Measurements from ENCODE around the gene PDK1.

PDK1 gene

GRCh38 chr2:172639256-172639655 lies 83.4 kb downstream of the PDK1 start:
- Histone ChIP-seq H3K79me2 (ENCODE audit: control insufficient read depth, insufficient read depth, low read length, unreplicated experiment) (no peaks in the 10 kb centered on the region), H3K4me3 (ENCODE audit: low read depth, low read length) (no peak overlapping the region), H3K4me1 (ENCODE audit: control insufficient read depth, insufficient read depth, low read length, unreplicated experiment) (peaks cover 15% of the 10 kb centered on the region), H3K27ac (ENCODE audit: low read depth, low read length) (peak overlapping the region; percentile 49; the same call in 1 of the 2 replicates), H2AFZ (ENCODE audit: low read length, unreplicated experiment) (no peak overlapping the region), H3K27me3 (ENCODE audit: insufficient read depth, low read length) (no peaks in the 10 kb centered on the region), H3K36me3 (ENCODE audit: insufficient read depth, low read length) (no peaks in the 10 kb centered on the region)

GRCh38 chr2:172639823-172640222 lies 83.9 kb downstream of the PDK1 start:
- Histone ChIP-seq H3K4me3 (ENCODE audit: low read depth, low read length) (no peak overlapping the region), H3K27me3 (ENCODE audit: insufficient read depth, low read length) (no peaks in the 10 kb centered on the region), H3K4me1 (ENCODE audit: control insufficient read depth, insufficient read depth, low read length, unreplicated experiment) (peaks cover 15% of the 10 kb centered on the region), H3K79me2 (ENCODE audit: control insufficient read depth, insufficient read depth, low read length, unreplicated experiment) (no peaks in the 10 kb centered on the region), H3K27ac (ENCODE audit: low read depth, low read length) (peak overlapping the region; percentile 49; the same call in 1 of the 2 replicates), H2AFZ (ENCODE audit: low read length, unreplicated experiment) (no peak overlapping the region), H3K36me3 (ENCODE audit: insufficient read depth, low read length) (no peaks in the 10 kb centered on the region)

- Histone ChIP-seq H3K27me3 (ENCODE audit: insufficient read depth, low read length) (no peaks in the 10 kb centered on the region), H3K36me3 (ENCODE audit: insufficient read depth, low read length) (no peaks in the 10 kb centered on the region)
These were observed 84.5 kb downstream of the PDK1 start for GRCh38 chr2:172640389-172640788.

GRCh38 chr2:172642301-172643020 lies 86.6 kb downstream of the PDK1 start:
- Histone ChIP-seq H3K27ac (ENCODE audit: low read depth, low read length) (no peak overlapping the region), H3K4me3 (ENCODE audit: low read depth, low read length) (no peak overlapping the region), H3K79me2 (ENCODE audit: control insufficient read depth, insufficient read depth, low read length, unreplicated experiment) (no peaks in the 10 kb centered on the region), H3K36me3 (ENCODE audit: insufficient read depth, low read length) (no peaks in the 10 kb centered on the region), H3K27me3 (ENCODE audit: insufficient read depth, low read length) (no peaks in the 10 kb centered on the region), H3K4me1 (ENCODE audit: control insufficient read depth, insufficient read depth, low read length, unreplicated experiment) (peaks cover 20% of the 10 kb centered on the region), H2AFZ (ENCODE audit: low read length, unreplicated experiment) (no peak overlapping the region)

More at GRCh38 chr2:172640389-172640788, 84.5 kb downstream of the PDK1 start:
- H3K4me3 ChIP-seq (ENCODE audit: low read depth, low read length): no peak overlapping the region
- peak overlapping the region; percentile 38 for H3K27ac ChIP-seq (ENCODE audit: low read depth, low read length)
- peaks cover 15% of the 10 kb centered on the region for H3K4me1 ChIP-seq (ENCODE audit: control insufficient read depth, insufficient read depth, low read length, unreplicated experiment)
- no peak overlapping the region for H2AFZ ChIP-seq (ENCODE audit: low read length, unreplicated experiment)
- H3K79me2 ChIP-seq (ENCODE audit: control insufficient read depth, insufficient read depth, low read length, unreplicated experiment): no peaks in the 10 kb centered on the region

GRCh38 chr2:172643142-172643541 lies 87.3 kb downstream of the PDK1 start:
- Histone ChIP-seq H3K27ac (ENCODE audit: low read depth, low read length) (no peak overlapping the region), H2AFZ (ENCODE audit: low read length, unreplicated experiment) (peak overlapping the region; percentile 55), H3K4me1 (ENCODE audit: control insufficient read depth, insufficient read depth, low read length, unreplicated experiment) (peaks cover 20% of the 10 kb centered on the region), H3K36me3 (ENCODE audit: insufficient read depth, low read length) (no peaks in the 10 kb centered on the region), H3K4me3 (ENCODE audit: low read depth, low read length) (no peak overlapping the region), H3K79me2 (ENCODE audit: control insufficient read depth, insufficient read depth, low read length, unreplicated experiment) (no peaks in the 10 kb centered on the region), H3K27me3 (ENCODE audit: insufficient read depth, low read length) (no peaks in the 10 kb centered on the region)

GRCh38 chr2:172647439-172647838 lies 91.5 kb downstream of the PDK1 start:
- Histone ChIP-seq H3K36me3 (ENCODE audit: insufficient read depth, low read length) (no peaks in the 10 kb centered on the region), H3K27me3 (ENCODE audit: insufficient read depth, low read length) (no peaks in the 10 kb centered on the region), H3K79me2 (ENCODE audit: control insufficient read depth, insufficient read depth, low read length, unreplicated experiment) (no peaks in the 10 kb centered on the region), H3K4me3 (ENCODE audit: low read depth, low read length) (no peak overlapping the region), H2AFZ (ENCODE audit: low read length, unreplicated experiment) (no peak overlapping the region), H3K27ac (ENCODE audit: low read depth, low read length) (0 out of 2 replicates have a peak overlapping the region, but pooled peaks have one; percentile 42), H3K4me1 (ENCODE audit: control insufficient read depth, insufficient read depth, low read length, unreplicated experiment) (peaks cover 9% of the 10 kb centered on the region)

GRCh38 chr2:172655091-172655837 lies 99.4 kb downstream of the PDK1 start:
- Histone ChIP-seq H3K4me3 (ENCODE audit: low read depth, low read length) (no peak overlapping the region), H3K27ac (ENCODE audit: low read depth, low read length) (peak overlapping the region; percentile 68), H2AFZ (ENCODE audit: low read length, unreplicated experiment) (no peak overlapping the region), H3K79me2 (ENCODE audit: control insufficient read depth, insufficient read depth, low read length, unreplicated experiment) (no peaks in the 10 kb centered on the region), H3K27me3 (ENCODE audit: insufficient read depth, low read length) (no peaks in the 10 kb centered on the region), H3K36me3 (ENCODE audit: insufficient read depth, low read length) (no peaks in the 10 kb centered on the region), H3K4me1 (ENCODE audit: control insufficient read depth, insufficient read depth, low read length, unreplicated experiment) (peaks cover 14% of the 10 kb centered on the region)

GRCh38 chr2:172655838-172656573 lies 100.1 kb downstream of the PDK1 start:
- H3K4me1 ChIP-seq (ENCODE audit: control insufficient read depth, insufficient read depth, low read length, unreplicated experiment): peaks cover 14% of the 10 kb centered on the region
- no peak overlapping the region for H2AFZ ChIP-seq (ENCODE audit: low read length, unreplicated experiment)
- no peak overlapping the region for H3K4me3 ChIP-seq (ENCODE audit: low read depth, low read length)
- no peaks in the 10 kb centered on the region for H3K27me3 ChIP-seq (ENCODE audit: insufficient read depth, low read length)
- no peaks in the 10 kb centered on the region for H3K79me2 ChIP-seq (ENCODE audit: control insufficient read depth, insufficient read depth, low read length, unreplicated experiment)
- H3K27ac ChIP-seq (ENCODE audit: low read depth, low read length): peak overlapping the region; percentile 68
- no peaks in the 10 kb centered on the region for H3K36me3 ChIP-seq (ENCODE audit: insufficient read depth, low read length)

All from ACC112 (cell line).